ENCODE measurements around the gene ZNF433.

The ZNF433 gene

GRCh38 chr19:11989112-11989456, 46.4 kb downstream of the ZNF433 start:
- DNase-seq (ENCODE audit: low read depth, low spot score), result no peak

- peak; percentile 80 for DNase-seq (ENCODE audit: low read depth, low spot score)
These were observed 47.8 kb downstream of the ZNF433 start for GRCh38 chr19:11987405-11988281.

- DNase-seq (ENCODE audit: low read depth, low spot score), result no peak
These were observed 48.7 kb downstream of the ZNF433 start for GRCh38 chr19:11986754-11987153.

GRCh38 chr19:11984986-11985385, 50.5 kb downstream of the ZNF433 start:
- DNase-seq (ENCODE audit: low read depth, low spot score), result no peak

- no peak for DNase-seq (ENCODE audit: low read depth, low spot score)
These were observed 53.0 kb downstream of the ZNF433 start for GRCh38 chr19:11982526-11982925.

- DNase-seq (ENCODE audit: low read depth, low spot score), result no peak
These were observed 56.0 kb downstream of the ZNF433 start for GRCh38 chr19:11979527-11979926.

- DNase-seq (ENCODE audit: low read depth, low spot score), result no peak
These were observed 56.9 kb downstream of the ZNF433 start for GRCh38 chr19:11978492-11979100.

GRCh38 chr19:11973019-11973810, 62.3 kb downstream of the ZNF433 start:
- no peak for DNase-seq (ENCODE audit: low read depth, low spot score)

- DNase-seq (ENCODE audit: low read depth, low spot score), result no peak
These were observed 64.4 kb downstream of the ZNF433 start for GRCh38 chr19:11971041-11971440.

- no peak for DNase-seq (ENCODE audit: low read depth, low spot score)
These were observed 65.3 kb downstream of the ZNF433 start for GRCh38 chr19:11970174-11970573.

- no peak for DNase-seq (ENCODE audit: low read depth, low spot score)
These were observed 70.4 kb downstream of the ZNF433 start, which contains the start of gene ZNF763 for GRCh38 chr19:11964858-11965645. Gene ZNF763 (plus strand): TSS chr19:11965040. CDS start chr19:11965209, 169 bp downstream.

Data from smooth muscle cell of the brain vasculature (primary cell).